ENCODE data around the gene COL4A1. TPM values are rescaled to one million over a fixed set of nuclear protein-coding genes. Genes with fewer than 3 reads are reported as not detected.

COL4A1 gene
- total RNA-seq, 3 donors from 2014 or later, result 118 to 1,008 (median 370) TPM

- peaks cover 0 to 6% of the 10 kb centered on the region in 2 donors for H3K4me1 ChIP-seq
- intact Hi-C loops (cut with DNase I; ENCODE audit: low total_unique reads), result no loop called here
These were observed 37.4 kb upstream of the COL4A1 start for GRCh38 chr13:110344320-110344719.

GRCh38 chr13:110343241-110343865 lies 36.4 kb upstream of the COL4A1 start:
- no peaks in the 10 kb centered on the region for H3K27me3 ChIP-seq
- TF ChIP-seq POLR2A (IDR thresholded peaks at IDR 0.05) (no peak), POLR2AphosphoS5 (IDR thresholded peaks at IDR 0.05) (no peak)
- TF ChIP-seq, protein P1, sequence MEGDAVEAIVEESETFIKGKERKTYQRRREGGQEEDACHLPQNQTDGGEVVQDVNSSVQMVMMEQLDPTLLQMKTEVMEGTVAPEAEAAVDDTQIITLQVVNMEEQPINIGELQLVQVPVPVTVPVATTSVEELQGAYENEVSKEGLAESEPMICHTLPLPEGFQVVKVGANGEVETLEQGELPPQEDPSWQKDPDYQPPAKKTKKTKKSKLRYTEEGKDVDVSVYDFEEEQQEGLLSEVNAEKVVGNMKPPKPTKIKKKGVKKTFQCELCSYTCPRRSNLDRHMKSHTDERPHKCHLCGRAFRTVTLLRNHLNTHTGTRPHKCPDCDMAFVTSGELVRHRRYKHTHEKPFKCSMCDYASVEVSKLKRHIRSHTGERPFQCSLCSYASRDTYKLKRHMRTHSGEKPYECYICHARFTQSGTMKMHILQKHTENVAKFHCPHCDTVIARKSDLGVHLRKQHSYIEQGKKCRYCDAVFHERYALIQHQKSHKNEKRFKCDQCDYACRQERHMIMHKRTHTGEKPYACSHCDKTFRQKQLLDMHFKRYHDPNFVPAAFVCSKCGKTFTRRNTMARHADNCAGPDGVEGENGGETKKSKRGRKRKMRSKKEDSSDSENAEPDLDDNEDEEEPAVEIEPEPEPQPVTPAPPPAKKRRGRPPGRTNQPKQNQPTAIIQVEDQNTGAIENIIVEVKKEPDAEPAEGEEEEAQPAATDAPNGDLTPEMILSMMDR (IDR thresholded peaks at IDR 0.05), result no peak
- H3K4me1 ChIP-seq, result peaks cover 0 to 8% of the 10 kb centered on the region in 2 donors
- intact Hi-C loops (cut with DNase I; ENCODE audit: low total_unique reads), result no loop called here
- H3K4me3 ChIP-seq, result no peak overlapping the region
- no peaks in the 10 kb centered on the region for H3K9me3 ChIP-seq
- H3K36me3 ChIP-seq, result no peaks in the 10 kb centered on the region
- peak overlapping the region; percentile 86 to 95 for H3K27ac ChIP-seq
- DNase-seq (ENCODE audit: low spot score in 2 of 2), result peak in 1 of 2 donors; percentile 91

More at GRCh38 chr13:110344320-110344719, 37.4 kb upstream of the COL4A1 start:
- no peak overlapping the region for H3K4me3 ChIP-seq
- H3K9me3 ChIP-seq, result no peaks in the 10 kb centered on the region
- H3K27ac ChIP-seq, result peak overlapping the region; percentile 63 to 95
- H3K36me3 ChIP-seq, result no peaks in the 10 kb centered on the region
- DNase-seq (ENCODE audit: low spot score in 2 of 2), result no peak
- no peaks in the 10 kb centered on the region for H3K27me3 ChIP-seq
- TF ChIP-seq POLR2A (IDR thresholded peaks at IDR 0.05) (no peak), POLR2AphosphoS5 (IDR thresholded peaks at IDR 0.05) (no peak)
- TF ChIP-seq, protein P1 (IDR thresholded peaks at IDR 0.05), result no peak

- Histone ChIP-seq H3K9me3 (no peaks in the 10 kb centered on the region), H3K4me3 (no peak overlapping the region), H3K36me3 (no peaks in the 10 kb centered on the region), H3K27me3 (no peaks in the 10 kb centered on the region), H3K27ac (peak overlapping the region; percentile 86 to 95), H3K4me1 (peaks cover 0 to 12% of the 10 kb centered on the region in 2 donors)
- no peak for TF ChIP-seq POLR2A (IDR thresholded peaks at IDR 0.05)
- TF ChIP-seq, protein P1 (IDR thresholded peaks at IDR 0.05), result no peak
- no peak for DNase-seq (ENCODE audit: low spot score in 2 of 2)
- intact Hi-C loops (cut with DNase I; ENCODE audit: low total_unique reads), result no loop called here
These were observed 35.5 kb upstream of the COL4A1 start for GRCh38 chr13:110342474-110342873.

DNA sequence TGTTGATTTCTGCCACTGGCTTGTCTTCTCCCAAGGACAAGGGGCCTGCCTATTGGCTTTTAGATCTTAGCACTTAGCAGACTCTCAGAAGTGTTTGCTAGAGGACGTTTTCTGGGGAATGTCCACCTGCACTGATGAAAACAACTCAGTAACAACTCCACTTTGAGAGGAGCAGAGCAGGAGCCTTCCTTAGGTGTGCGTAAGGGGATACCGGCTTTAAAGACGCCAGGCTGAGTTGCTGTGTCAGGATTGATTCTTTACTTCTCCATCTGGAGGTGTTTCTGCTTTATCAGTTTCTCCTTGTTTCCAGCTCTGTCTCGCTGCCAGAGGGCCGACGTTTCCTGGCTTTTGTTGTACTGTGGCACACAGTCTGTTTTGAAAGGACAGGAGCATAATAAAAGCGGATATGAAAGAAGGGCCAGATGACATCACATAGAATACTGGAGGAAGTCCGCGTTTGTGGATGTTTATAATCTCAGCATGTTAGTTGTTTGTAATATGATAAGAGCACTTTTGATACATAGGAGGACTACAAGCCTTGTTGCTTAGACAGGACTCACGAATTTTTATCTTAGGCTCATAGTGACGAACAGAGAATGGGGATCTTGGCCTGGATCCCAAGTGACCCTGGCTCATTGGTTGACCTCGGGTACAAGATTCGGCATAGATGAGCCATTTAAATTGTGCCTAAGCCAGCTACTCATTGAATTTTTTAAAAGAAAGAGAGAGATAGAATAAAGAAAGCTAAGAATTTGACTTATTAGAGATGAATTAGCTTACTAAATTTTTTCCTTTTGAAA lies 34.7 kb upstream of the COL4A1 start:
- H3K9me3 ChIP-seq, result no peaks in the 10 kb centered on the region
- TF ChIP-seq POLR2AphosphoS5 (IDR thresholded peaks at IDR 0.05) (no peak), POLR2A (IDR thresholded peaks at IDR 0.05) (no peak)
- TF ChIP-seq, protein P1 (IDR thresholded peaks at IDR 0.05), result no peak
- H3K27me3 ChIP-seq, result no peaks in the 10 kb centered on the region
- H3K4me3 ChIP-seq, result peak overlapping the region in 2 of 3 donors; percentile 5 to 49
- peak overlapping the region; percentile 86 to 95 for H3K27ac ChIP-seq
- no peak for DNase-seq (ENCODE audit: low spot score in 2 of 2)
- no peaks in the 10 kb centered on the region for H3K36me3 ChIP-seq
- peaks cover 4 to 16% of the 10 kb centered on the region in 2 donors for H3K4me1 ChIP-seq
- intact Hi-C loops (cut with DNase I; ENCODE audit: low total_unique reads), result no loop called here
